Activated T-cell treated with anti-CD3 and anti-CD28 coated beads for 48 hours (primary cell): ENCODE results near the gene GSTA2.
"Not testable (repeated sequence)": the region's sequence is repeated elsewhere in the genome, so short reads cannot be mapped to it uniquely, and the experiment has no call there.

ENCODE experiments used
- DNase-seq: peaks from one replicate; pipeline ENCODE4 v3.0.0-alpha.2; 2020; ENCODE audit warnings: low read depth

Gene GSTA2

DNA sequence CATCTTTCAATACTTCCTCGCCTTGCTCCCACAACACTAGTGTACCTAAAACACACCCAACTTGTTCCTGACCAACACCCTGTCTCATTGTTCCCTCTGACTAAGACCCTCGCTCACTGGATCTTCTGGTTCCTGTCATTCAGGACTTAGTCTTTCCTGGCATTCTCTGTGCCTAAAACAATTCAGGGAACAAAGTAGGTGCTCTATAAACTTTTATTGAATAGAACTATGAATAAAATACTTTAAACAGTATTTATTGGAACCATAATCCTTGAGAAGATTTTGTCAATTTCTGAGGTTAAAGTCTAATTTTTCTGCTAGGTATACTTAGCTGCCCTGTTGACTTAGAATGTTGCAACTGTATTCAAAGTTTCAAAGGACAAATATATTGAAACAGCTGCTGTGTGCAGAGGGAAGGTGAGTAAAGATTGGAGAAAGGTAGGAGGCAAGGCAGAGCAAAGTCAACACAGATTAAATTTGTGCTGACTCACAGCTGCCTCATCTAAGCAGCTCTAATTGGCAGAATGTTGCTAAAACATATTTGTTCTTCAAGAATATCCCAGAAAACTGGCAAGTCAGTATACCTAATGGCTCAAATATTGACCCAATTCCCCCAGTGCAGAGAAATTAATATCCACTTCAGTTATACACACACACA, 37.6 kb downstream of the GSTA2 start:
- no peak for DNase-seq

GRCh38 chr6:52725143-52725534, 38.1 kb downstream of the GSTA2 start:
- DNase-seq: no peak

DNA sequence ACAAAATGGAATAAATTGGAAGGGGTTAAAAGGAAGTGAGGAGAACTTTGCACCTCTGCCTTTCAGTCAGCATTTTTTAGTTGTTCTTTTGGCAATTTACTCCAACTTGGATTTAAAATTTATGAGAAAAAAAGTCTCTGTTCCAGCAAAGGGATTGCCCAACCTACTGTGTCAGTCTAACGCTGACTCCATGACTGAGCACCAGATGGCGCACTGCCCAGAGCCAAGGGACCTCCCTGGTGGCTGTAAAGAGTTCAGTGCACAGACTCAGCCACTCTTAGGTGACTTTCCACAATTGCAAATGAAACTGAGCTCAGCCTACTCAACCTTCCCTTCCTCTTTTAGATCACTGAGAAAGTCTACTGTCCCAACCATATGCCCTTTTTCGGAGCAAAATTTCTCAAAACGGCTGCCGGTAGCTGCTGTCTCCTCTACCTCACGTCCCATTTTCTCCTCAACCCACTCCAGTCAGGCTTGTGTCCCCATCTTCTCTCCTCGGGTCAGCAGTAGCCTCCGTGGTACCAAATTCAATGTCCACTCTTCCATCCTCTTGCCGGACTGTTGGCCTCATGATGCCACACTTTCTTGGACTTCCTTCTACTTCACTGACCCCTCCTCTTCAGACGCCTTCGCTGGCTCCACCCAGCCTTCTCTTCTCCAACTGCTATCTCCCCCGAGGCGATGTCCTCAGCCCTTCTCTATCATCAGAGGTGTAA, 38.7 kb downstream of the GSTA2 start:
- DNase-seq: peak; percentile 46

- no peak for DNase-seq
These were observed 39.3 kb downstream of the GSTA2 start for GRCh38 chr6:52724042-52724405.

DNA sequence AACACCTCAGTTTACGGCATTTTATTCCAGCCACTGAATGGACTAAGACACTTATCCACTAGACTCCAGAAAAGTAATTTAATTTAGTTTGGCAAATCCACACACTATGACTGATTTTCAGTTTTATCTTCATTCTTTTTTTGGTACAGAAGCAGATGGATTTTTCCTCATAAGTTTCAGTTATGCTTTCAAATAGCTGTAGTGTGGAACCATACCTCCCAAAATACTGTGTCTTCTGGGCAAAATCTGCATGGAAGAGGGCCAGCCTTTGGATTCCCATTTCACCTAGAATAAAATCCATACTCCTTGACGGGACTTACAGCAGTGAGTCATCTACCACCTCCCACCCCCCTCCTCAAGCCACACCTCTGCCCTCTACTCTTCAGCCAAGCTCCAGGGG, 43.0 kb downstream of the GSTA2 start:
- DNase-seq: no peak

DNA sequence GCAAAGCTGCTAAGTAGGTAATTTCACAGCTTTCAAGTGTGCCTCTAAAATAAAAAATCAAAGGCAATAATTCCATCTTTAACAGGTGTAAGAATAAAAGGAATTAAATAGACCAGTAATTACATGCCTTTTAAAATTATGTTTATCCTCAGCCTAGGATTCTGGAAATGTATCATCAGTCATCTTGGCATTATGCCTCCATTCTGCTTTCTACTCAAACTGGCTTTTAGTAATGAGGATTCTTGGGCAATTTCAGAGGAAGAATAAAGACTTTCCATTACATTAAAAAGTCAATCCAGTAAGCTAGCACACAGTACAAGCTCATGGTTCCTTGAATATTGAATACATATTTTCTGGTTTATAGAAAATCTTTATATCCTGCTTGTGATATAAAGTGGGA, 44.7 kb downstream of the GSTA2 start:
- DNase-seq: no peak

- DNase-seq: not testable (repeated sequence)
These were observed 48.5 kb downstream of the GSTA2 start for GRCh38 chr6:52714761-52715160.

- no peak for DNase-seq
These were observed 51.1 kb downstream of the GSTA2 start for GRCh38 chr6:52712136-52712535.

DNA sequence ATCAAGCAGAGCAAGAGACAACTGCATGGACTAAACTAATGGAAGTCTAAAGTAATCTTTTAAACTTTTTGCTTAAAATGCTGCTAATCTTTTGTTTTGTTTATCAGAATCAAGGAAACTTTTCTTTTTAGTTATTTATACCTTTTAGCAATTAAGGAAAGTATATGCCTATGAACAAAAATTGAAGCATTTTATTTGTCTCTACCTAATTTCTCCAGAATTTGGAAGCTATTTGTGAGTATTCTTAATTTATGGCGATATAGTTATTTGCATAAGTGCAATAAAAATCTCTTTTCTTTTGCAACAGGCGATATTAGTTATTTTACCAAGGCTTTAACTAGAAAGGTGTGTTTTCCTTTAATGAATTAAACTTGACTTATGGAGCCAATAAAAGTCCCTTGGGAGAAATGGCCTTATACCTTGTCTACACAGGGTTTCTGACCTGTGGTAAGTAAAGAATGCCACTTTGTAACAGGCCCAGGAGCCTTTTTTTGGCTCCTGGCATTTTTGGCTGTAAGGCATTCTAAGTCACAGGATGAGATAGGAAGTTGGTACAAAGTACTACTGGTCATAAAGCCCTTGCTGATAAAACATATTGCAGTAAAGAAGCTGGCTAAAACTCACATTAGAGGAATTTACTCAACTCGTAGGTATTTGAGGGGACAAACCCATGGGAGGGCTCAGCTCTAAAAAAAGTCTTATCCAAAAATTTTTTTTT, 55.2 kb downstream of the GSTA2 start:
- DNase-seq: no peak

DNA sequence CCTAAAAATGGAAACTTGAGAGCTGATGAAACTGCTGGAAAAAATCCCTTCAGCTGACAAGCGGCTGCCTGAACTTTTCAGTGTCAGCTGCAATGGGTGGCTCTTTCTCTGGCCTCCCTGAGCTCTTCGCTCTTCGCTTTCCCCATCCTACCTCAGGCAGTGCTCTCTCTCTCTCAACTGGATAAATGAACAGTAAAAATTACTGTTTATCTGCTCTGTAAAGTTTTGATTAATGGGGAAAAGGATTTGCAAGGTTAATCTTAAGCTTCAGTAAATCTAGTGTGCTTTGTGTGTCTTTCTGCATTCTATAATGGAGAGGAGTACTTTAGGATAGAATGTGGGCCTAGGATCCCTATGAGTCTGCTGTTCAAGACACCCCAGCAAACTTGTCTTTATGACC, 57.3 kb downstream of the GSTA2 start:
- no peak for DNase-seq

DNA sequence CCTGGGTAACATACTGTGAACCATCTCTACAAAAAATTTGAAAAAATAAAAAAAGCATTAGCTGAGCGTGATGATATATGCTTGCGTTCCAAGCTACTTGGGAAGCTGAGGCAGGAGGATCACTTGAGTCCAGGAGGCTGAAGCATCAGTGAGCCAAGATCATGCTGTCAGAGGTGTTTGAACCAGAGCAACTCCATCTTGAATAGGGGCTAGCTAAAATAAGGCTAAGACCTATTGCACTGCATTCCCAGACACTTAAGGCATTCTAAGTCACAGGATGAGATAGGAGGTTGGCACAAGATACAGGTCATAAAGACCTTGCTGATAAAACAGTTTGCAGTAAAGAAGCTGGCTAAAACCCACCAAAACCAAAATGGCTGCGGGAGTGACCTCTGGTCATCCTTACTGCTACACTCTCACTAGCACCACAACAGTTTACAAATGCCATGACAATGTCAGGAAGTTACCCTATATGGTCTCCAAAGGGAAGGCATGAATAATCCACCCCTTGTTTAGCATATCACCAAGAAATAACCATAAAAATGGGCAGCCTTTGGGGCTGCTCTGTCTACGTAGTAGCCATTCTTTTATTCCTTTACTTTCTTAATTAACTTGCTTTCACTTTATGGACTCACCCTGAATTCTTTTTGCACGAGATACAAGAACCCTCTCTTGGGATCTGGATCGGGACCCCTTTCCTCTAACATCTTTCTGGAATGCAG, 58.3 kb downstream of the GSTA2 start:
- DNase-seq: not testable (repeated sequence)

GRCh38 chr6:52704060-52704459, 59.2 kb downstream of the GSTA2 start:
- DNase-seq: no peak
